GM21529 (cell line): ENCODE data around the gene GATC.
A peak's percentile ranks its signal among the peaks of the same experiment; 100 is the strongest.

ENCODE experiments used
- ATAC-seq: cut with Tn5 transposase; IDR thresholded peaks from one replicate; pipeline ENCODE4 v1.9.1; 2021; ENCODE audit not compliant: unreplicated experiment

GATC gene

DNA sequence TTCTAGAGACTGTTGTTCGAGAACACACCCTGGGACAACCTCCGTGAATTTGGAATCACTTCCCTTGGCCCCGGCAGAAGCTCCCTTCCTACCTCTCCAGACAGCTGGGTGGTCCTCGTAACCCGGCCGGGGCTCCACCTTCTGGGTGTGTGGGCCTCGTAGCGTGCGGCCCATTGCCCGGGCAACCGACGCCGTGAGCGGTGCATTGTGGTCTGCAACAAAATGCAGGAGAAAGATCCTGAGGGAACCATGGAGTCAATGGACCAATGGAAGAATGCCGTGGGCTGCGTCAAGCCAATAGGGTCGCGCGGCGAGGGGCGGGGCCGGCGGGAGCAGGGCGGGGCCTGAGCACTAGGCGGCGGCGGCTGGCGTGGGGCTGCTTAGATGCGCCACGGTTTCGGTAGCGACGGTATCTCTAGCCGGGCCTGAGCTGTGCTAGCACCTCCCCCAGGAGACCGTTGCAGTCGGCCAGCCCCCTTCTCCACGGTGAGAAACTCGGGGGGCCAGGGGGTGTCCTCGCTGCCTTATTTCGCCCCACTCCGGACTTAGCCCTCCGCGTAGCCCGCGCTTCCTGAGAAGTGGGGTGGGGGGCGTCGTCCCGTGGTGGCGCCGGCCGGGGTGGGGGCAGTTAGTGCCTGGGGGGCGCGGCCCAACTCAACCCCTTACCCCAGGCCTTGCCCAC, 49.6 kb downstream of the GATC start, which contains the start of gene DYNLL1:
Gene DYNLL1, plus strand, starts transcription at position 383 of the 682 bp plus-strand sequence. CDS start 309 bp downstream, outside the sequence.
- ATAC-seq = peak; percentile 92

DNA sequence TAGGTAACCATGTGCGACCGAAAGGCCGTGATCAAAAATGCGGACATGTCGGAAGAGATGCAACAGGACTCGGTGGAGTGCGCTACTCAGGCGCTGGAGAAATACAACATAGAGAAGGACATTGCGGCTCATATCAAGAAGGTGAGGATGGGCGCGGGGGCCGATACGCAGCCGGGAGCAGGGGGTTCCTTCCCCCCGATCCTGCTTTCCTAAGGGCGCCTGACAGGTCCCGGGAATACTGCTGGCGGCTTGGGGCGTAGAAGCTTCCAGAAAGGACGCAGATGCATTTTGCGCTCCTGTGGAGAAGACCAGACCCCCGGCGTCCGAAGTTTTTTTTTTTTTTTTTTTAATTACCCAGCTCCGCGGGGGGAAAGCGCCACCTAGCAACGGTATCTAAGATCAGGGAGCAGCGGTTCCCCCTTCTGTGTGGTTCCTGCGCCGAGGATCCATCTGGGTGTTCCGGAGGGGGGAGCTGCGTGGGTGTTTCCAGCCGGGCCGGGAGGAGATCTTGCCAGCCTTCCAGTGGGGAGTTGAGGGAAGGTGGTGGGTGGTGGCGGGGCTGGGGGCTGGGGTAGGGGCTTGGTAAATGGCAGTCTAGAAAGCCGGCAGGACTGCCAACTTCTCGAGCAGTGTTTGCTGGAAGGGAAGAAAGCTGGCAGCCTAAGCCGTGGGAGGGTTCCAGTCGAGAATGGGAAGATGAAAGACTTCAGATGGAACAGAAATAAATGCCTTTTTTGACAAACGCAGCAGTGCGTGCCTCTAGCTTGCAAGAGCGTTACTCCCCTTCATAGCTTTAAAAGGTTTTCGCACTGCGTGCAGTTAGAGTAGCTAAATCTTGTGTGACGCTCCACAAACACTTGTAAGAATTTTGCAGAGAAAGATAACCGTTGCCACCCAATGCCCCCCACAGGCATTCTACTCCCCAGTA, 50.4 kb downstream of the GATC start:
- no peak for ATAC-seq

DNA sequence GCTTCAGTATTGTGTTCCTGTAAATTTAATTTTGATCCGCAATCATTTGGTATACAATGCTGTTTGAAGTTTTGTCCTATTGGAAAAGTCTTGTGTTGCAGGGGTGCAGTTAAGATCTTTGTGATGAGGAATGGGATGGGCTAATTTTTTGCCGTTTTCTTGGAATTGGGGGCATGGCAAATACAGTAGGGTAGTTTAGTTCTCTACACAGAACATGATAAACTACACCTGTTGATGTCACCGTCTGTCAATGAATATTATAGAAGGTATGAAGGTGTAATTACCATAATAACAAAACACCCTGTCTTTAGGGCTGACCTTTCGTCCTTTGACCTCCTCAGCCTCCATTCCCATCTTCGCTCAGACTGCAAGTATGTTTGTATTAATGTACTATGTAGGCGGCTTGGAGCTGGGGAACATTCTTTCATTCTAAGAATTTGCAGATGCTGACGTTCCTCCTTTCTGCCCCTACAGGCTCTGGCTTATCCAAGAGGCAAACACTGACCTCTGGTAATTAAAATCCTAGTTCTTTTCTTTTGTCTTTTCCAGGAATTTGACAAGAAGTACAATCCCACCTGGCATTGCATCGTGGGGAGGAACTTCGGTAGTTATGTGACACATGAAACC, 51.4 kb downstream of the GATC start:
- ATAC-seq = no peak

DNA sequence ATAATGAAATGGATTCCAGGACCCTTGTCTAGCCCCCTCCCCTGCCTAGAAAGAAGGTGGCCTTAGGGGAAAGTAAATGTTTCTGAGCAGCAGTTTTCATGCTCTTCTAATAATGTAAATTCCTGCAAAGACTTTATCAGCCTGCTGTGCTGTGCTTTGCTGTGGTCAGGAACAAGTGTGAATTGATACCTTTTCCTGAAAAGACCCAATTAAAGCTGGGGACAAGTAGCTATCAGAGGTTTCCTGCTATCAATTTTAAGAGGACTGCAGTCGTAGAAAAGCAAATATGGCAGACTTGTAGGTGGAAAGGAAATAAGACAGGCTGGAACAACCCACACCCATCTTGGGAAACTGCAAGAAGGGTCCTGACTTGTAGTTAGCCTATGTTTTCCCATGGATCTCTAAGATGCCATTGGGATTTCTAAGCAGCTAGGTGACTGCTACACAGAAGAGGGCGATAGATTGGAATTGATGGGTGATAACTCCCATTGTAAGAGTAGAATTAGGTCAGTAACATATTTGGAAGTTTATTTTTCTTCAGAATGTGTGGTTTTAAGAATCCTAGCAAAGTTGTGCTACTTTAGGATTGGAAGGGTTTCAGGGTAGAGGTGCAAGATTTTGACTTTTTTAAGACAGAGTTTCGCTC, 52.7 kb downstream of the GATC start:
- ATAC-seq = no peak

DNA sequence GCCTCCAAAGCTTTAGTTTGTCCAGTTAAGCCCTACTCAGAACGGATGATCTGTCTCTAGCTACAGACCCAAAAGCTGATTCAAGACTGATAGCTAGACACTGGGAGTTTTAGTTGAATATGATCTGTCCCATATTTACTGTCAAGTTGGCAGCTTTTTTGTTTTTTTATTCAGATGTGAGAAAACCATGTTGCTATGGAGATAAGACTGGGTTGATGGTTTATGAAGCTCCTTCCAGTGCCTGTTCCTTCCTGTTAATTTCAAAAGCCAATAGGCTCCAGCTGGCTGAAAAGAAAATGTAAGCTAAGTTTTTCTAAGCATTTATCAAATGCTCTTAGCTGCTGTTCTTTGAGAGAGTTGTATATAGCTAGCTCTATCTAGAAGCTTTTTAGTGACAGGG, 54.3 kb downstream of the GATC start:
- ATAC-seq = no peak

DNA sequence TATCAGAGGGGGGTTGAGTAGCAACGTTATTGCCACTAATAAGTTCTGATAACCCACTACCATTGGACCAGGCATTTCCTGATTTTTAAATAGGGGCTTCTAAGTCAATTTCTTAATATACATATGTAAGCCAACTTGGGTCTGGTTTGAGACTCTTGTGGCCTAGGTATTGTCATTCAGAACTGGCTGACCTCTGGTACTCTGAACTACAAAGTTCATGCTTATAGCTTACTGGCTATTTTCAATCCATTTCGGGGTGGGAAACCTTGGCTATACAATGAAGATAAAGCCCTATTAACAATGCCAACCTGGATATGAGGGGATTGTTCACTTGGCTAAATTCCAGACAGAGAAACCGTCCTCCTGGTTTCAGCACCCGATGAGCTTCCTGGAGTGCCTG, 58.3 kb downstream of the GATC start:
- ATAC-seq = no peak

DNA sequence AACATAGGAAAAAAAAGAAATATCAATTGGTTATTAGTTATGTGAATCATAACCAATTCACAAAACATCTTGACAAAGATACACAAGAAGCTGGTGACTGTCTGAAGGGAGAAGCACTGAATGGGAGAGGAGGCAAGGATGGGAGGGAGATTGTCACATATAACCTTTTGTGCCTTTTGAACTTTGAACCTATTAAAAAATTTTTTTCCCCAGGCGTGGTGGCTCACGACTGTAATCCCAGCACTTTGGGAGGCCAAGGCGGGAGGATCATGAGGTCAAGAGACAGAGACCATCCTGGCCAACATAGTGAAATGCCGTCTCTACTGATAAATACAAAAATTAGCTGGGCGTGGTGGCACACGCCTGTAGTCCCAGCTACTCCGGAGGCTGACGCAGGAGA, 62.3 kb downstream of the GATC start:
- no peak for ATAC-seq
